ENCODE results near the gene CEP126.

- TF ChIP-seq, protein P1, sequence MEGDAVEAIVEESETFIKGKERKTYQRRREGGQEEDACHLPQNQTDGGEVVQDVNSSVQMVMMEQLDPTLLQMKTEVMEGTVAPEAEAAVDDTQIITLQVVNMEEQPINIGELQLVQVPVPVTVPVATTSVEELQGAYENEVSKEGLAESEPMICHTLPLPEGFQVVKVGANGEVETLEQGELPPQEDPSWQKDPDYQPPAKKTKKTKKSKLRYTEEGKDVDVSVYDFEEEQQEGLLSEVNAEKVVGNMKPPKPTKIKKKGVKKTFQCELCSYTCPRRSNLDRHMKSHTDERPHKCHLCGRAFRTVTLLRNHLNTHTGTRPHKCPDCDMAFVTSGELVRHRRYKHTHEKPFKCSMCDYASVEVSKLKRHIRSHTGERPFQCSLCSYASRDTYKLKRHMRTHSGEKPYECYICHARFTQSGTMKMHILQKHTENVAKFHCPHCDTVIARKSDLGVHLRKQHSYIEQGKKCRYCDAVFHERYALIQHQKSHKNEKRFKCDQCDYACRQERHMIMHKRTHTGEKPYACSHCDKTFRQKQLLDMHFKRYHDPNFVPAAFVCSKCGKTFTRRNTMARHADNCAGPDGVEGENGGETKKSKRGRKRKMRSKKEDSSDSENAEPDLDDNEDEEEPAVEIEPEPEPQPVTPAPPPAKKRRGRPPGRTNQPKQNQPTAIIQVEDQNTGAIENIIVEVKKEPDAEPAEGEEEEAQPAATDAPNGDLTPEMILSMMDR (IDR thresholded peaks at IDR 0.05; ENCODE audit: low read depth, low read length), result no peak
- TF ChIP-seq EZH2phosphoT487 (IDR thresholded peaks at IDR 0.05; ENCODE audit: low read depth), result no peak
These were observed 14.6 kb downstream of the CEP126 start for GRCh38 chr11:101929294-101929915.

All from OCI-LY3 (cell line).